GM19099 (cell line): ENCODE data around the gene GSK3A.

ENCODE experiments used
- POLR2A ChIP-seq: IDR thresholded peaks from 3 replicates; pipeline ENCODE4 v1.6.1; 2011; ENCODE audit warnings: low read depth; ENCODE audit not compliant: insufficient read length; ENCODE audit errors: extremely low read depth

Gene GSK3A

GRCh38 chr19:42229855-42230351, 12.5 kb downstream of the GSK3A start:
- no peak for TF ChIP-seq POLR2A

DNA sequence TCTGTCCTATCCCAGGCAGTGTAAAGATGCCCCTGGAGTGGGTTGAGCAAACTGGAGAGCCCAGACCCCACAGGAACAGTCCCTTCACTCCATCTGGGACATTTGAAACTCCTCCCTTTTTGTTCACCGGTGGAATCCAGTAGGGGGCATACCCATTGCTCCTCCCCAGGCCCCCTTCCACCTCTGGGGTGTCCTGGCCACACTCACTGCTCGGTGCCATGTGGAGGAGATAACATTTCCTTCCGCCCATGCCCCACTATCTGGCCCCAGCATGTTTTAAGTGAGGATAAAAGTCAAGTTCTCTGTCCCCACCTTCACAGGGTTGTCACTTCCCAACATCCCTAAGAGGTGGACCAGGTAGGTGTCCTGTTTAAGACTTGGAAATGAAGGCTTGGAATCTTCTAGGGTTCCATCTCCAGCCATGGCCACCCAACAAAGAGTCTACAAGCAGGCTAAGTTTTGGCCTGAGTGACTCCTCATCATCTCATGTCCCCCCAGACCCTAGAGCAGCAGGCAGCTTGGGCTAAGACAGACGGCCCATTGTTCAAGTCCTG, 13.0 kb downstream of the GSK3A start:
- TF ChIP-seq POLR2A: no peak

DNA sequence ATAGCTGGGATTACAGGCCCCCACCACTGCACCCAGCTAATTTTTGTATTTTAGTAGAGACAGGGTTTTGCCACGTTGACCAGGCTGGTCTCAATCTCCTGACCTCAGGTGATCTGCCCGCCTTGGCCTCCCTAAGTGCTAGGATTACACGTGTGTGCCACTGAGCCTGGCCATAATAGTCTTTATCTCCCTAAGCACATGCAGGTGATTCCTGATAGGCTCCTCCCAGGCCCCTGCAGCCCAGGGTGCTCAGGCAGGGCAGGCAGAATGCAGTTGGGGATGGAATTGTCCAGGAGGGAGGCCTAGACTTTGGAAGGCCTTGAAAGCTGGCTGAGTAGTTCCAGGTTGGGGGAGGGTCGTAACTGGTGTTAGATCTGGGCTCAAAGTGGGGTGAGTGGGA, 13.8 kb downstream of the GSK3A start:
- TF ChIP-seq POLR2A: peak; percentile 3

DNA sequence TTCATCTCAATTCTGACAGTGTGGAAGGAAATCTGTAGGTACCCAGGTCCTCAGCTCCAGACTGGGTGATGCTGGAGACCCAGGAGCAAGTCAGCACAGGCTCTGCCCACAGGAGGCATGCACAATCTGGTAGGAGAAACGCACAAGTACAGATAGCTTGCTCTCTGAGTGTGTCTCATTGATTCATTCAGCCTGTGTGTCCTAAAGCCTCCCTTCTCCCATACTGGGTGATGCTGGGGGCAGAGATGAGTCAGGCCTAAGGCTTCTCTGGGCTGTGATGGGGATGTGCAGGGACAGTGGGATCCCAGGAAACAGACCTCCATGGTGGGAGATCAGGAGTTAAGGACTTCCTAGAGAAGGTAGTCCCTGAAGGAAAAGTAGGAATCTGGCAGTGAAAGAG, 15.5 kb downstream of the GSK3A start:
- TF ChIP-seq POLR2A: no peak

DNA sequence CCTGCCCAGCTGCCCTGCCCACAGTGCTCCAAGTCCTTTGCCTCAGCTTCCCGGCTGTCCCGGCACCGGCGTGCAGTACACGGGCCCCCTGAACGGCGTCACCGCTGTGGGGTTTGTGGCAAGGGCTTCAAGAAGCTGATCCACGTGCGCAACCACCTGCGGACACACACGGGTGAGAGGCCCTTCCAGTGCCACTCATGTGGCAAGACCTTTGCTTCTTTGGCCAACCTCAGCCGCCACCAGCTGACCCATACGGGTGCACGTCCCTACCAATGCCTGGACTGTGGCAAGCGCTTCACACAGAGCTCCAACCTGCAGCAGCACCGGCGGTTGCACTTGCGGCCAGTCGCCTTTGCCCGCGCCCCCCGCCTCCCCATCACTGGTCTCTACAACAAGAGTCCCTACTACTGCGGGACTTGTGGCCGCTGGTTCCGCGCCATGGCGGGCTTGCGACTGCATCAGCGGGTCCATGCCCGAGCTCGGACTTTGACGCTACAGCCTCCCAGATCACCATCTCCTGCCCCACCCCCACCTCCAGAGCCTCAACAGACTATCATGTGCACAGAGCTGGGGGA, 16.6 kb downstream of the GSK3A start:
- no peak for TF ChIP-seq POLR2A

DNA sequence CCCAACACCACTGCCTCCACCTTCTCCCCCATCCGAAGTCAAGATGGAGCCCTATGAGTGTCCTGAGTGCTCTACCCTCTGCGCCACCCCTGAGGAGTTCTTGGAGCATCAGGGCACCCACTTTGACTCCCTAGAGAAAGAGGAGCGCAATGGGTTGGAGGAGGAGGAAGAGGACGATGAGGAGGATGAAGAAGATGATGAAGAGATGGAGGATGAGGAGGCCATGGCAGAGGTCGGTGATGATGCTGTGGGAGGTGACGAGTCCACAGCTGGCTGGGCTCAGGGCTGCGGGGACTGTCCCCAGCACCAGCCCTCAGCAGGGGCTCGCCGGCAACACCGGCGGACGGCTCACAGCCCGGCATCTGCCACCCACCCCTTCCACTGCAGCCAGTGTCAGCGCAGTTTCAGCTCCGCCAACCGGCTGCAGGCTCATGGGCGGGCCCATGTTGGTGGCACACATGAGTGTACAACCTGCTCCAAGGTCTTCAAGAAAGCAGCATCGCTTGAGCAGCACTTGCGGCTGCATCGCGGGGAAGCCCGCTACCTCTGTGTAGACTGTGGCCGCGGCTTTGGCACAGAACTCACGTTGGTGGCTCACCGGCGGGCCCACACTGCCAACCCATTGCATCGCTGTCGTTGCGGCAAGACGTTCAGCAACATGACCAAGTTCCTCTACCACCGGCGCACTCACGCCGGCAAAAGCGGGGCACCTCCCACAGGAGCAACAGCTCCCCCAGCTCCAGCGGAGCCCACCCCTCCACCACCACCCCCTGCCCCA, 17.3 kb downstream of the GSK3A start:
- no peak for TF ChIP-seq POLR2A

DNA sequence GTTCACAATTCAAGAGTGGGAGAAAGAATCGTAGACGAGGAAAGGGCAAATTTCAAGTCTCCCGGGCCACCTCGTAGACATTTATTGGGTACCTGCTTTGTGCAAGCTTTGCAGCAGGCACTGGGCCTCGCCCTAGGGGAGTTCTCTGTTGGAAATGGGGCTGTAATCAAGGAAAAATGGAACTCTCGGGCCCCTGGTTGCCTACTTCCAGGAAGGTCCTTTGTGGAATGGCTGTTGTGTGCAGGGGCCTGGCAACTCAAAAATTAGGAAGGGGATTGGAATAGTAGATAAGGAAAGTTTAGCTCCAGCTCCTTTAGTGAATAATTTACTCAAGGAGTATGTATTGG, 21.7 kb downstream of the GSK3A start:
- no peak for TF ChIP-seq POLR2A

DNA sequence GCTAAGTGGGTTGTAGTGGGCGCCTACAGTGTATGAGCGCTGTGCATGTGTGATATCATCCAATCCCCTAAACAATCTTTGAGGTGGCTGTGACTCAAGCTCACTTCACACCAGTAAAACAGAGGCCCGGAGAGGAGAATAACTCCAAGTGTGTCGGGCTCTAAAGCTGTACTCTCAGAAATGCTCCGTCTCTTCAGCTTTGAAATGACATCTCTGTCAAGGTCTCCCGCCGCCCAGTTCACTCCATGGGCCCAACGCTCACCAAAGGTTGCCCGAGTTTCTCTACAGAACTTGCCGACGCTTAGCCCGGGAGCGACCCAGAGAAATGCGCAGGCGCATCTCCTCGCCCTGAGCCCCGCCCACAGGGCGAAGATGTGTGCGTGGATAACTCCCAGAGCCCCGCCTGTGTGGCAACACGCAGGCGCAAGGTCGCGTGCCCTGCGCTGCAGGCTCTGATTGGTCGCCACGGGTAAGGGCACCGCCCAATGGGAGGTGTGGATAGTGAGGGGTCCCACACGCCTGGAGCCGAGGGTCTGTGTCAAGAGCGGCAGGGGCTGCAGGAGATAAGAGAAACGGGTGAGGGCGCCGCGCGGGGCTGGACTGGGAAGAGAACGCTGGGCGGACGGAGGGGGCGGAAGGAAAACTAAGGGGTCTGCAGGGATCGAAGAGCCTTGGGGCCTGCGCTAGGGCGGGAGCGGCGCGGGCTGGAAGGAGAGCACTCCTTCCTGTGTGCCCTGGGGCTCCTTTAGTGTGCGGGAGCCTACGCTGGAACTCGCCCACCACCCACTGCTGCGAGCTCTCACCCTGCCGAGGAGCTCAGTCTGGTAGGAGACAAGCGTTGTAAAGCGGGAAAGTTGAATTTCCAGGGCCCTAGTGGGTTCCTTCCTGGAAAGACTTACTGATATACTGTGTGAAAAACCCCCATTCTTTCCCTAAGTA, 22.3 kb downstream of the GSK3A start, which contains the start of gene ZNF526:
Gene ZNF526 (plus strand): TSS at position 501 of the 939 bp plus-strand sequence. CDS start 4,092 bp downstream, outside the sequence.
- TF ChIP-seq POLR2A: peak; percentile 81

DNA sequence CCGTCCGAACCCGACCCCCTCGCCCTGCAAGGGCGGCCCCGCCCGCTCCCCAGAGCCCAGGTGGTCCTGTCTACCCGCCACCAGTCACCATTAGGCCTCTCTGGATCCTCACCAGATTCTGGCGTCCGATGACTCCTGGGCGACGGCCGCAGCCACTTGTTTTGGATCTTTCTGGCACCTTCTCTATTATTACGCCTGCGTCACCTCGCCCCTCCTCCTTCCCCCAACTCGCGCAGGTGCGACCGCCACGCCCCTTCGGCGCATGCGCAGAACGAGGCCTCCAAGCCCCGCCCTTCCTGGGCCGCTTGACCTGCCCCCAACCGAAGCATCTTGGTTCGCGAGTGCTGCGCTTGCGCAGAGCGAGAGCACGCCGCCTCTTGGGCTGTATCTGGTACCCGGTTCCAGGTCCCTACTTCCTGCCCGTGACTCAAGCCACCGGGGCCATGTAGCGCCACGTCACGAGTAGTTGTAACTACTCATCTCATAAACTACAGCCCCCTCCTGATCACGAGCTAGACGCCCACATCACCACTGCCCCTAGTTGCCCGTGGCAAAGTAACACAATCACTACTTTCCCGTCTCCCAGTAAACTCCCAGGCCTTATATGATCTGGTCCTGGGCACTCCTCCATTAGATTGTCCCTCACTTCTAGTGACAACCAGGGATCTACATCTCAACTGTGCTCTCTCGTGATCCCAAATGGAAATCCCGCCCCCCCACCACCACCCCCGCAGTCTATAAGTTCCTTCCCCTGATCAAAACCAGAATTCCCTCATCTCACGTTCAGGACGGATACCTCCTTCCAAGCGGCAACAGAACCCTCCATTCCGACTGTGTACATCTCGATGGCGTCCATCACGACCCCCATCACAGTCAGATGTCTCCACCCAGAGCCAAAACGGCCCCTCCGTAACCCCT, 24.6 kb downstream of the GSK3A start, which contains the start of gene DEDD2:
Gene DEDD2 (minus strand): TSS at position 158 of the 918 bp plus-strand sequence. CDS start 670 bp downstream, outside the sequence.
- peak; percentile 74 for TF ChIP-seq POLR2A

- TF ChIP-seq POLR2A: no peak
Observed at GRCh38 chr19:42216653-42217519, 25.5 kb downstream of the GSK3A start.

DNA sequence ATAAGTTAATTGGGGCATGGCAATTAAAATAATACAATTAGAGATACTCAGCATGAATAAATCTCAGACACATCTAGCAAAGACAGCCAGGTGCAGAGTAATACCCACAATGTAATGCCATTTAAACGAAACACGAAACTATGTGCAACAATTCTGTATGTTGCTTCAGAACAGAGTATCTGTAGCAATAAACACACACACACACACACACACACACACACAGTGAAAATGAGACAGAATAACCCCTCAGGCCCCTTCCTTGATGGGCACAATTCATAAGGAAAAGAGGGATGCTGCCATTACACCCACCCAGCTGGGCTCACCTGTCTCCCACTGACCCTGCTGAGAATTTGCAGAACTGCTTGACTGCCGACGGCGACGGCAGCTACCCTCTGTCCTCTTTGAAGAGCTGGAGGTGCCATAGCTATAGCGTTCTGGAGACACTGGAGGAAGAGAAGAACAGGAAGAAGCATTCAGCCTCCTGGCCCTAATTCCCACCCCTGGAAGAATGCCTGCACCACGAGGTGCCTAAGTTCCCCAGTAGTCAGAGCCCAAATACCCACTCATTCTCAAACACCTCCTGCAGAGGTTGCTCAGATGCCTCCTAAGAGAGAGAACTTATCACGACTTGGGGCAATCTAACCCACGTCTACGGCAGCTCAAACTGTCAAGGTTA, 27.5 kb downstream of the GSK3A start:
- TF ChIP-seq POLR2A: no peak

- TF ChIP-seq POLR2A: no peak
Observed at GRCh38 chr19:42212886-42213285, 29.5 kb downstream of the GSK3A start.

DNA sequence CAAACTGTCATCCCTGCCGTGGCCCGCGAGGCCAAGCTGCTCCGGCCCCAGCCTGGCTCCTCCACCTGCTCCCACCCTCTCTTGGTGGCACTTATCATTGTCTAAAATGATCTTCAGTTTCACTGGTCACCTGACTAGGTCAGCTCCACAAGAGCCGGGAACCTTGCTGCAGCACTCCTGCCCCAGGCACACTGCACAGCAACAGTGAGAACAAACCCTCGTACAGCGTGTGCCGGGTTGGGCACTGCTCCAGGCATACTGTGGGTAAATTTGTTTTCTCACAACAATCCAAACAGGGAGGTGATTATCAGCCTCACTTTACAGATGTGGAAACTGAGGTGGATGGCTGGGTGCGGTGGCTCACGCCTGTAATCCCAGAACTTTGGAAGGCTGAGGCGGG, 33.8 kb downstream of the GSK3A start:
- no peak for TF ChIP-seq POLR2A

GRCh38 chr19:42207767-42208271, 34.6 kb downstream of the GSK3A start:
- TF ChIP-seq POLR2A: no peak
